GM12878 (cell line): ENCODE results near the gene PLET1.

Experiments used
- CTCF ChIP-seq, 3 experiments: IDR thresholded peaks in 2 of 3; conservative IDR thresholded peaks in 1 of 3; 2 replicates each; pipeline ENCODE4 v1.5.1; 2011; ENCODE audit warnings: low read depth in 3 of 3, low read length in 3 of 3, mild to moderate bottlenecking in 3 of 3, control low read depth in 2 of 3, moderate library complexity in 2 of 3, inconsistent platforms in 1 of 3, mixed read lengths in 1 of 3; ENCODE audit not compliant: control insufficient read depth in 2 of 3, insufficient read depth in 1 of 3; ENCODE audit errors: extremely low read depth in 1 of 3
- RAD21 ChIP-seq: IDR thresholded peaks from 2 replicates; pipeline ENCODE4 v1.6.1; 2011; ENCODE audit warnings: mild to moderate bottlenecking, low read depth, low read length, moderate library complexity; ENCODE audit not compliant: insufficient read depth
- RELB ChIP-seq: fragments of 450-650 bp; IDR thresholded peaks from 2 replicates; pipeline ENCODE4 v1.6.1; 2017; ENCODE audit warnings: low read depth, mild to moderate bottlenecking, moderate library complexity
- RFX5 ChIP-seq: IDR thresholded peaks from 2 replicates; pipeline ENCODE4 v1.6.1; 2011; ENCODE audit warnings: low read depth, low read length, improper control_type of control experiment
- RUNX3 ChIP-seq: IDR thresholded peaks from 2 replicates; pipeline ENCODE4 v1.6.1; 2012; ENCODE audit warnings: low read length, inconsistent platforms
- SIX5 ChIP-seq: IDR thresholded peaks from 2 replicates; pipeline ENCODE4 v1.6.1; 2011; ENCODE audit warnings: mild to moderate bottlenecking, low read depth, low read length, moderate library complexity; ENCODE audit not compliant: severe bottlenecking
- YY1 ChIP-seq: IDR thresholded peaks from 2 replicates; pipeline ENCODE4 v1.6.1; 2011; ENCODE audit warnings: low read depth, mild to moderate bottlenecking, low read length

- no peak for TF ChIP-seq RAD21
- TF ChIP-seq CTCF (IDR thresholded peaks at IDR 0.05 in 2 of 3, conservative IDR thresholded peaks at IDR 0.05 in 1 of 3; ENCODE audit: control insufficient read depth in 2 of 3, extremely low read depth in 1 of 3, insufficient read depth in 1 of 3, low read depth in 3 of 3, low read length in 3 of 3), result no peak
- TF ChIP-seq YY1, result no peak
- no peak for TF ChIP-seq RFX5
- TF ChIP-seq RUNX3, result no peak
- TF ChIP-seq RELB, result no peak
- TF ChIP-seq SIX5, result no peak
These were observed 5.7 kb upstream of the PLET1 start for GRCh38 chr11:112266410-112266778.
